ENCODE measurements around the gene SEMA4A.

SEMA4A gene

GRCh38 chr1:156128308-156128653 is 25.1 kb upstream of the SEMA4A start:
- H3K4me1 ChIP-seq (ENCODE audit: control insufficient read depth, insufficient read depth, low read length) = peaks cover 33% of the 10 kb centered on the region
- H3K9ac ChIP-seq (ENCODE audit: low read depth, low read length) = no peak overlapping the region
- H3K9me3 ChIP-seq (ENCODE audit: control insufficient read depth, insufficient read depth, low read length) = no peaks in the 10 kb centered on the region
- H3K36me3 ChIP-seq (ENCODE audit: control insufficient read depth, insufficient read depth, low read length) = no peaks in the 10 kb centered on the region
- no peak overlapping the region for H3K4me3 ChIP-seq (ENCODE audit: low read depth, low read length)
- no peaks in the 10 kb centered on the region for H3K27me3 ChIP-seq (ENCODE audit: control insufficient read depth, insufficient read depth, low read length)
- H3K27ac ChIP-seq (ENCODE audit: low read depth, low read length) = peak overlapping the region; percentile 96

GRCh38 chr1:156128654-156129597 is 24.5 kb upstream of the SEMA4A start:
- Histone ChIP-seq H3K4me3 (ENCODE audit: low read depth, low read length) (no peak overlapping the region), H3K36me3 (ENCODE audit: control insufficient read depth, insufficient read depth, low read length) (peaks cover 4% of the 10 kb centered on the region; the same call in 1 of the 2 replicates), H3K27me3 (ENCODE audit: control insufficient read depth, insufficient read depth, low read length) (no peaks in the 10 kb centered on the region), H3K9ac (ENCODE audit: low read depth, low read length) (no peak overlapping the region), H3K9me3 (ENCODE audit: control insufficient read depth, insufficient read depth, low read length) (no peaks in the 10 kb centered on the region), H3K27ac (ENCODE audit: low read depth, low read length) (peak overlapping the region; percentile 96), H3K4me1 (ENCODE audit: control insufficient read depth, insufficient read depth, low read length) (peaks cover 27% of the 10 kb centered on the region)

DNA sequence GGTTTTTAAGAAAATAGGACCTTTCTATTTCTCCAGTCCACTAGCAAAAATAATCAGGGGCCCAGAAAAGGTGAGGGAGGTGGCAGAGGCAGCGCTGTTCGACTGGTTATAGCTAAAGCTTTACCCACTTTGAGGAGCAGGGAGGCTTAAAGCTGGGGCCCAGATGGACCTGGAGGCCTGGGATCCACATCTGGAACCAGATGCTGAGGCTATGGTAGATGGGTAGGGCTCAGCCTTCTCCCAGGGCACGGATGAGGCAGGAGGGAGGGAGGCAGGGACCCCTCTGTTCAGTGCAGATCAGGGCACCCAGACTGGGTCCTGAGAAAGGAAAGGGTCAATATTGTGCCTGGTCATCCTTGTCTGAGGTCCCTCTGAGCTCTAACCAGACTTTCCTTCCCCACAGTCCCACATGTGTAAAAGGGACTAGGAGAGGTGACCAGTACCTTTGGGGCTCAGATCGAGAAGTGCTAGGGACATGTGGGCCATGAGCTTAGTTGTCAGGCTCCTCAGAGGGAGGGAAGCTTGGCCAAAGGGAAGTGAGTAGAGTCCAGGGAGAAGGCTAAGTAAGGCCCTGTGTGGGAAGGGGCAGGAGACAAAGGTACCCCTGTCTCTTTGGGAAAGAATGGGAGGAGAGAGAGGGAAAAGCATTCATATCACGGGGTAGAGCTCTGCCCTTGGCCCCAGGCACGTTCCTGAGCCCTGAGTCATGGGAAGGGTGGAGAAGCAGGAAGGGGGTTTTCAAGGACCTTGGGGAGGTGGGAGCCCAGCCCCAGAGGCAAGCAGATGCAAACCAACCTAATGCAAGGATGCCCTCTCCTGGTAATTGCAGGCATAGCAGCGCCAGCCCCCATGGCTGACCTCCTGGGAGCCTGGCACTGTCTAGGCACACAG is 23.5 kb upstream of the SEMA4A start:
- Histone ChIP-seq H3K4me3 (ENCODE audit: low read depth, low read length) (peak overlapping the region; percentile 0; the same call in 1 of the 2 replicates), H3K9ac (ENCODE audit: low read depth, low read length) (peak overlapping the region; percentile 43), H3K9me3 (ENCODE audit: control insufficient read depth, insufficient read depth, low read length) (no peaks in the 10 kb centered on the region), H3K4me1 (ENCODE audit: control insufficient read depth, insufficient read depth, low read length) (peaks cover 25% of the 10 kb centered on the region), H3K36me3 (ENCODE audit: control insufficient read depth, insufficient read depth, low read length) (peaks cover 13% of the 10 kb centered on the region), H3K27ac (ENCODE audit: low read depth, low read length) (peak overlapping the region; percentile 96), H3K27me3 (ENCODE audit: control insufficient read depth, insufficient read depth, low read length) (no peaks in the 10 kb centered on the region)

DNA sequence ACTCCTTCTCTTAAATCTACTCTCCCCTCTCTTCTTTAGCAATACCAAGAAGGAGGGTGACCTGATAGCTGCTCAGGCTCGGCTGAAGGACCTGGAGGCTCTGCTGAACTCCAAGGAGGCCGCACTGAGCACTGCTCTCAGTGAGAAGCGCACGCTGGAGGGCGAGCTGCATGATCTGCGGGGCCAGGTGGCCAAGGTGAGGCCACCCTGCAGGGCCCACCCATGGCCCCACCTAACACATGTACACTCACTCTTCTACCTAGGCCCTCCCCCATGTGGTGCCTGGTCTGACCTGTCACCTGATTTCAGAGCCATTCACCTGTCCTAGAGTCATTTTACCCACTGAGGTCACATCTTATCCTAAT is 22.8 kb upstream of the SEMA4A start:
- Histone ChIP-seq H3K4me1 (ENCODE audit: control insufficient read depth, insufficient read depth, low read length) (peaks cover 25% of the 10 kb centered on the region), H3K36me3 (ENCODE audit: control insufficient read depth, insufficient read depth, low read length) (peaks cover 19% of the 10 kb centered on the region)

DNA sequence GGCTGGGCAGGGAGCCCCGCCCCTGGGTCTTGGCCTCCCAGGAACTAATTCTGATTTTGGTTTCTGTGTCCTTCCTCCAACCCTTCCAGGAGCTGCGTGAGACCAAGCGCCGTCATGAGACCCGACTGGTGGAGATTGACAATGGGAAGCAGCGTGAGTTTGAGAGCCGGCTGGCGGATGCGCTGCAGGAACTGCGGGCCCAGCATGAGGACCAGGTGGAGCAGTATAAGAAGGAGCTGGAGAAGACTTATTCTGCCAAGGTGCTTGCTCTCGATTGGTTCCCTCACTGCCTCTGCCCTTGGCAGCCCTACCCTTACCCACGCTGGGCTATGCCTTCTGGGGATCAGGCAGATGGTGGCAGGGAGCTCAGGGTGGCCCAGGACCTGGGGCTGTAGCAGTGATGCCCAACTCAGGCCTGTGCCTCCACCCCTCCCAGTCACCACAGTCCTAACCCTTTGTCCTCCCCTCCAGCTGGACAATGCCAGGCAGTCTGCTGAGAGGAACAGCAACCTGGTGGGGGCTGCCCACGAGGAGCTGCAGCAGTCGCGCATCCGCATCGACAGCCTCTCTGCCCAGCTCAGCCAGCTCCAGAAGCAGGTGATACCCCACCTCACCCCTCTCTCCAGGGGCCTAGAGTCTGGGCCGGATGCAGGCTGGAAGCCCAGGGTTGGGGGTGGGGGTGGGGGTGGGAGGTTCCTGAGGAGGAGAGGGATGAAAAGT is 18.5 kb upstream of the SEMA4A start:
- no peaks in the 10 kb centered on the region for H3K27me3 ChIP-seq (ENCODE audit: control insufficient read depth, insufficient read depth, low read length)
- no peak overlapping the region for H3K4me3 ChIP-seq (ENCODE audit: low read depth, low read length)
- H3K36me3 ChIP-seq (ENCODE audit: control insufficient read depth, insufficient read depth, low read length) = peaks cover 49% of the 10 kb centered on the region
- no peaks in the 10 kb centered on the region for H3K9me3 ChIP-seq (ENCODE audit: control insufficient read depth, insufficient read depth, low read length)
- no peak overlapping the region for H3K9ac ChIP-seq (ENCODE audit: low read depth, low read length)
- no peak overlapping the region for H3K27ac ChIP-seq (ENCODE audit: low read depth, low read length)
- peaks cover 3% of the 10 kb centered on the region for H3K4me1 ChIP-seq (ENCODE audit: control insufficient read depth, insufficient read depth, low read length)

More for the DNA sequence above, 22.8 kb upstream of the SEMA4A start:
- Histone ChIP-seq H3K27ac (ENCODE audit: low read depth, low read length) (no peak overlapping the region), H3K27me3 (ENCODE audit: control insufficient read depth, insufficient read depth, low read length) (no peaks in the 10 kb centered on the region), H3K9me3 (ENCODE audit: control insufficient read depth, insufficient read depth, low read length) (no peaks in the 10 kb centered on the region), H3K4me3 (ENCODE audit: low read depth, low read length) (no peak overlapping the region), H3K9ac (ENCODE audit: low read depth, low read length) (no peak overlapping the region)

DNA sequence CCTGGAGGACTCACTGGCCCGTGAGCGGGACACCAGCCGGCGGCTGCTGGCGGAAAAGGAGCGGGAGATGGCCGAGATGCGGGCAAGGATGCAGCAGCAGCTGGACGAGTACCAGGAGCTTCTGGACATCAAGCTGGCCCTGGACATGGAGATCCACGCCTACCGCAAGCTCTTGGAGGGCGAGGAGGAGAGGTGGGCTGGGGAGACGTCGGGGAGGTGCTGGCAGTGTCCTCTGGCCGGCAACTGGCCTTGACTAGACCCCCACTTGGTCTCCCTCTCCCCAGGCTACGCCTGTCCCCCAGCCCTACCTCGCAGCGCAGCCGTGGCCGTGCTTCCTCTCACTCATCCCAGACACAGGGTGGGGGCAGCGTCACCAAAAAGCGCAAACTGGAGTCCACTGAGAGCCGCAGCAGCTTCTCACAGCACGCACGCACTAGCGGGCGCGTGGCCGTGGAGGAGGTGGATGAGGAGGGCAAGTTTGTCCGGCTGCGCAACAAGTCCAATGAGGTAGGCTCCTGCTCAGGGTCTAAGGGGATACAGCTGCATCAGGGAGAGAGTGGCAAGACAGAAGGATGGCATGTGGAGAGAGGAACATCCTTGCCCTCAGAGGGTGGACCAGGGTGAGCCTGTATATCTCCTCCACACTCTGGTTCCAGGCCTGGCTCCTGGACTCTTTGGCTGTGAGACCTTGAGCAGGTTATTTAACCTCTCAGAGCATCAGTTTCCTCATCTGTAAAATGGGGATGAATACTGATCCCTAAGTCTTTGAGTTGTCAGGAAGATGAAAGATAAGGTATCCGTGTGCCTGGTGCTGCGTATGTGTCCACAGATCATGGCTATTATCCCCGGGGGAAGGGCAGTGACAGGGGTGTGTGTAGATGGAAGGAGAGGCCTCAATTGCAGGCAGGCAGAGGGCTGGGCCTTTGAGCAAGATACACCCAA is 17.2 kb upstream of the SEMA4A start:
- H3K27me3 ChIP-seq (ENCODE audit: control insufficient read depth, insufficient read depth, low read length) = no peaks in the 10 kb centered on the region
- H3K9ac ChIP-seq (ENCODE audit: low read depth, low read length) = no peak overlapping the region
- H3K4me1 ChIP-seq (ENCODE audit: control insufficient read depth, insufficient read depth, low read length) = no peaks in the 10 kb centered on the region
- no peaks in the 10 kb centered on the region for H3K9me3 ChIP-seq (ENCODE audit: control insufficient read depth, insufficient read depth, low read length)
- no peak overlapping the region for H3K4me3 ChIP-seq (ENCODE audit: low read depth, low read length)
- no peak overlapping the region for H3K27ac ChIP-seq (ENCODE audit: low read depth, low read length)
- H3K36me3 ChIP-seq (ENCODE audit: control insufficient read depth, insufficient read depth, low read length) = peaks cover 49% of the 10 kb centered on the region

- H3K9ac ChIP-seq (ENCODE audit: low read depth, low read length) = no peak overlapping the region
- H3K4me1 ChIP-seq (ENCODE audit: control insufficient read depth, insufficient read depth, low read length) = peaks cover 6% of the 10 kb centered on the region; the same call in 1 of the 2 replicates
- no peak overlapping the region for H3K27ac ChIP-seq (ENCODE audit: low read depth, low read length)
- H3K36me3 ChIP-seq (ENCODE audit: control insufficient read depth, insufficient read depth, low read length) = peaks cover 49% of the 10 kb centered on the region
- H3K9me3 ChIP-seq (ENCODE audit: control insufficient read depth, insufficient read depth, low read length) = no peaks in the 10 kb centered on the region
- H3K4me3 ChIP-seq (ENCODE audit: low read depth, low read length) = no peak overlapping the region
- no peaks in the 10 kb centered on the region for H3K27me3 ChIP-seq (ENCODE audit: control insufficient read depth, insufficient read depth, low read length)
Measured at GRCh38 chr1:156136970-156137483, 16.4 kb upstream of the SEMA4A start.

GRCh38 chr1:156138458-156138867 is 14.9 kb upstream of the SEMA4A start:
- Histone ChIP-seq H3K9me3 (ENCODE audit: control insufficient read depth, insufficient read depth, low read length) (no peaks in the 10 kb centered on the region), H3K9ac (ENCODE audit: low read depth, low read length) (no peak overlapping the region), H3K4me1 (ENCODE audit: control insufficient read depth, insufficient read depth, low read length) (peaks cover 6% of the 10 kb centered on the region; the same call in 1 of the 2 replicates), H3K36me3 (ENCODE audit: control insufficient read depth, insufficient read depth, low read length) (peaks cover 49% of the 10 kb centered on the region), H3K4me3 (ENCODE audit: low read depth, low read length) (no peak overlapping the region), H3K27me3 (ENCODE audit: control insufficient read depth, insufficient read depth, low read length) (no peaks in the 10 kb centered on the region), H3K27ac (ENCODE audit: low read depth, low read length) (no peak overlapping the region)

- no peak overlapping the region for H3K4me3 ChIP-seq (ENCODE audit: low read depth, low read length)
- H3K4me1 ChIP-seq (ENCODE audit: control insufficient read depth, insufficient read depth, low read length) = peaks cover 10% of the 10 kb centered on the region
- H3K27ac ChIP-seq (ENCODE audit: low read depth, low read length) = peak overlapping the region; percentile 18
- no peak overlapping the region for H3K9ac ChIP-seq (ENCODE audit: low read depth, low read length)
- no peaks in the 10 kb centered on the region for H3K27me3 ChIP-seq (ENCODE audit: control insufficient read depth, insufficient read depth, low read length)
- H3K36me3 ChIP-seq (ENCODE audit: control insufficient read depth, insufficient read depth, low read length) = peaks cover 25% of the 10 kb centered on the region
- no peaks in the 10 kb centered on the region for H3K9me3 ChIP-seq (ENCODE audit: control insufficient read depth, insufficient read depth, low read length)
Measured at GRCh38 chr1:156140879-156141707, 12.3 kb upstream of the SEMA4A start.

All from HUES48 (cell line).